Coronary artery (tissue), 2 donors: Measurements from ENCODE around the gene TINCR.

Experiments
- DNase-seq: peaks from one replicate; pipeline ENCODE4 v3.0.0-alpha.2; 2017; ENCODE audit warnings: low spot score
- H3K27ac ChIP-seq, 2 donors: fragments of 200-600 bp; sonication (generic); one replicate each; pipeline ENCODE4 v1.5.1; 2016 to 2019
- H3K4me3 ChIP-seq: fragments of 200-600 bp; sonication (generic); 2 replicates; pipeline ENCODE4 v1.5.1; 2016; ENCODE audit warnings: mild to moderate bottlenecking, moderate library complexity
- CTCF ChIP-seq: fragments of 200-600 bp; sonication (generic); IDR thresholded peaks from one replicate; pipeline ENCODE4 v1.5.1; 2019; ENCODE audit warnings: antibody characterized with exemption

TINCR gene

DNA sequence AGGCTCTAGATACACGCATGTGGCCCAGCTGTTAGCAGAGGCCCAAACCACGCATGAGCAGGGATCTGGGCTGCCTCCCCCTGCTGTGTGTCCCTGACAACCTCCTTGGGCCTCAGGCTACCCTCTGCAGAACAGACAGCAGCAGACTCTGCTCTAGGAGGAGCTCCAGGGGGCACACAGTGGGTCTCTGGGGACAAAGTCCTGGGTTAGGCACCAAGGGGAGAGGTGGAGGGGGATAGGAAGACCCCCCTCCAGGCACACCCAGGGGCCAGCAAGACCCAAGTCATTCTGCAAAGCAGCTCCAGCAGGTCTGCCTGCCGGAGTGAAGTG, 8.0 kb downstream of the TINCR start:
- no peak for TF ChIP-seq CTCF
- DNase-seq, result no peak
- Histone ChIP-seq H3K27ac (no peak overlapping the region), H3K4me3 (no peak overlapping the region)

DNA sequence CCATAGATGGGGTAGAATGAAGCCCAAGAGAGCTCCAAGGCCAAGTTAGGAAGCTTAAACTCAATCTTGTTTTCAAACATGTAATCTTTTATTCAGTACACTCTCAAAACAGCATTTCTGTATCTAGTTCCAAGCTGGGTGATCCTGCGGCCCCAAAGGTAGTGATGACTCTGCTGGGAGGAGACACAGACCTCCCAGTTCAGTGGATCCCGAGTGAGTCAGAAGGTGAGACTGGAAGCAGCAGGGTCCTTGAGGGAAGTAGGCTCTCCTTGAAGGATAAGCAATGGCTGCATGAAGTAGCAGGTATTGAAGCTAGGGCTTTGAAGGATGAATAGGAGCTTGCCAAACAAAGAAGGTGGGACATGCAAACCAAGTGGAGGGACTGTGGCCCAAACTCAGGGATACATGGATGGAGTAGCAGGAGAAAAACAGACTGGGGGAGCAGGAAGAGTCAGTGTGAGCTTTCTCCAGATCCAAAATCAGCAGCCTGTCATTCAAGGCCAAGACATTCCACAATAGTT, 9.6 kb downstream of the TINCR start:
- no peak for TF ChIP-seq CTCF
- no peak for DNase-seq
- H3K4me3 ChIP-seq, result no peak overlapping the region
- H3K27ac ChIP-seq, result no peak overlapping the region

- Histone ChIP-seq H3K4me3 (no peak overlapping the region), H3K27ac (no peak overlapping the region)
- TF ChIP-seq CTCF, result no peak
- DNase-seq, result no peak
These were observed 10.1 kb downstream of the TINCR start for GRCh38 chr19:5557691-5558090.

- Histone ChIP-seq H3K27ac (no peak overlapping the region), H3K4me3 (no peak overlapping the region)
- TF ChIP-seq CTCF, result no peak
- no peak for DNase-seq
These were observed 12.9 kb downstream of the TINCR start for GRCh38 chr19:5554828-5555227.

- DNase-seq, result no peak
- H3K27ac ChIP-seq, result no peak overlapping the region
- no peak overlapping the region for H3K4me3 ChIP-seq
- TF ChIP-seq CTCF, result no peak
These were observed 13.9 kb downstream of the TINCR start for GRCh38 chr19:5553892-5554291.

GRCh38 chr19:5547881-5548280, 19.9 kb downstream of the TINCR start:
- no peak overlapping the region for H3K4me3 ChIP-seq
- no peak for TF ChIP-seq CTCF
- DNase-seq, result no peak
- no peak overlapping the region for H3K27ac ChIP-seq

GRCh38 chr19:5545984-5546383, 21.8 kb downstream of the TINCR start:
- no peak overlapping the region for H3K27ac ChIP-seq
- H3K4me3 ChIP-seq, result no peak overlapping the region
- TF ChIP-seq CTCF, result no peak
- no peak for DNase-seq
